Mesendoderm (in vitro differentiated cells): ENCODE results near the gene P2RX1.

Experiments used
- DNase-seq: peaks from one replicate; pipeline ENCODE4 v3.0.0; 2013
- H2AK5ac ChIP-seq: 2 replicates; pipeline ENCODE4 v1.6.1; 2013; ENCODE audit warnings: low read length, inconsistent platforms
- H2BK120ac ChIP-seq: 2 replicates; pipeline ENCODE4 v1.6.1; 2013; ENCODE audit warnings: low read depth, mild to moderate bottlenecking, low read length, moderate library complexity, mixed read lengths
- H2BK15ac ChIP-seq: replicated peaks from 2 replicates; pipeline ENCODE4 v1.6.1; 2013; ENCODE audit warnings: low read depth, mild to moderate bottlenecking, moderate library complexity
- H2BK5ac ChIP-seq: 2 replicates; pipeline ENCODE4 v1.6.1; 2013; ENCODE audit warnings: low read length, inconsistent platforms
- H3K18ac ChIP-seq: 2 replicates; pipeline ENCODE4 v1.6.1; 2013; ENCODE audit warnings: mild to moderate bottlenecking, low read length, mixed read lengths
- H3K23ac ChIP-seq: one replicate; pipeline ENCODE4 v1.6.1; 2013; ENCODE audit warnings: low read length
- H3K27ac ChIP-seq: 2 replicates; pipeline ENCODE4 v1.5.1; 2013; ENCODE audit warnings: low read depth, mild to moderate bottlenecking, inconsistent platforms, low read length, moderate library complexity
- H3K27me3 ChIP-seq: 2 replicates; pipeline ENCODE4 v1.6.1; 2013; ENCODE audit warnings: low read length, control low read depth, mild to moderate bottlenecking, inconsistent platforms; ENCODE audit not compliant: insufficient read depth, poor library complexity
- H3K36me3 ChIP-seq: 2 replicates; pipeline ENCODE4 v1.6.1; 2013; ENCODE audit warnings: low read length, inconsistent platforms; ENCODE audit not compliant: control insufficient read depth, insufficient read depth
- H3K4ac ChIP-seq: one replicate; pipeline ENCODE4 v1.6.1; 2013; ENCODE audit warnings: low read depth, mild to moderate bottlenecking, low read length, moderate library complexity
- H3K4me1 ChIP-seq: 2 replicates; pipeline ENCODE4 v1.6.1; 2013; ENCODE audit warnings: low read depth, low read length, inconsistent platforms; ENCODE audit not compliant: control insufficient read depth
- H3K4me2 ChIP-seq: 2 replicates; pipeline ENCODE4 v1.6.1; 2013; ENCODE audit warnings: low read length
- H3K4me3 ChIP-seq: 2 replicates; pipeline ENCODE4 v1.5.1; 2013; ENCODE audit warnings: mild to moderate bottlenecking, low read length
- H3K56ac ChIP-seq: one replicate; pipeline ENCODE4 v1.6.1; 2013; ENCODE audit warnings: low read length
- H3K79me1 ChIP-seq: 2 replicates; pipeline ENCODE4 v1.6.1; 2013; ENCODE audit warnings: low read length, inconsistent platforms
- H3K79me2 ChIP-seq: 2 replicates; pipeline ENCODE4 v1.6.1; 2013; ENCODE audit warnings: mild to moderate bottlenecking, low read length; ENCODE audit not compliant: control insufficient read depth, insufficient read depth
- H3K9ac ChIP-seq: 2 replicates; pipeline ENCODE4 v1.6.1; 2013; ENCODE audit warnings: low read length, inconsistent platforms
- H4K5ac ChIP-seq: one replicate; pipeline ENCODE4 v1.6.1; 2013; ENCODE audit warnings: low read length
- H4K8ac ChIP-seq: one replicate; pipeline ENCODE4 v1.6.1; 2013; ENCODE audit warnings: low read depth, mild to moderate bottlenecking, control low read depth, low read length, moderate library complexity
- WGBS: extraction: QIAGEN DNeasy Blood & Tissue Kit; methylation state at CpG from one replicate; pipeline ENCODE4 v1.1.7; 2013; ENCODE audit warnings: low lambda C conversion rate, missing lambda C conversion rate; ENCODE audit not compliant: insufficient coverage; ENCODE audit errors: extremely low coverage; 5-methylcytosine and 5-hydroxymethylcytosine counted together

P2RX1 gene

GRCh38 chr17:3885970-3886369, 30.3 kb downstream of the P2RX1 start:
- no peak overlapping the region for H3K27ac ChIP-seq
- H3K4me2 ChIP-seq: no peak overlapping the region
- H2BK15ac ChIP-seq: no peak overlapping the region
- H2BK120ac ChIP-seq: no peak overlapping the region
- H2BK5ac ChIP-seq: no peak overlapping the region
- H3K79me1 ChIP-seq: no peaks in the 10 kb centered on the region
- H3K79me2 ChIP-seq: no peaks in the 10 kb centered on the region
- H2AK5ac ChIP-seq: no peak overlapping the region
- no peak overlapping the region for H4K5ac ChIP-seq
- H3K36me3 ChIP-seq: no peaks in the 10 kb centered on the region
- no peak overlapping the region for H3K9ac ChIP-seq
- WGBS: no CpG with 5 or more reads among the region's 4 CpGs
- DNase-seq: peak; percentile 68
- H3K4ac ChIP-seq: no peak overlapping the region
- no peak overlapping the region for H3K23ac ChIP-seq
- H3K4me3 ChIP-seq: no peak overlapping the region
- no peaks in the 10 kb centered on the region for H3K4me1 ChIP-seq
- H3K27me3 ChIP-seq: no peaks in the 10 kb centered on the region
- H3K18ac ChIP-seq: no peak overlapping the region
- H3K56ac ChIP-seq: peak overlapping the region; percentile 10
- no peak overlapping the region for H4K8ac ChIP-seq

GRCh38 chr17:3885271-3885670, 31.0 kb downstream of the P2RX1 start:
- Histone ChIP-seq H2BK5ac (no peak overlapping the region), H2BK120ac (no peak overlapping the region), H3K27me3 (no peaks in the 10 kb centered on the region), H3K9ac (no peak overlapping the region), H4K5ac (no peak overlapping the region), H3K4me3 (no peak overlapping the region), H3K79me2 (no peaks in the 10 kb centered on the region), H3K36me3 (no peaks in the 10 kb centered on the region), H3K23ac (no peak overlapping the region), H2AK5ac (no peak overlapping the region), H3K4me1 (no peaks in the 10 kb centered on the region), H4K8ac (no peak overlapping the region), H3K4me2 (no peak overlapping the region), H2BK15ac (no peak overlapping the region), H3K18ac (no peak overlapping the region), H3K79me1 (no peaks in the 10 kb centered on the region), H3K56ac (no peak overlapping the region), H3K27ac (no peak overlapping the region), H3K4ac (no peak overlapping the region)
- no CpG with 5 or more reads among the region's 14 CpGs for WGBS
- no peak for DNase-seq

GRCh38 chr17:3884188-3884587, 32.1 kb downstream of the P2RX1 start:
- Histone ChIP-seq H3K56ac (no peak overlapping the region), H3K4me2 (no peak overlapping the region), H3K79me2 (no peaks in the 10 kb centered on the region), H2AK5ac (no peak overlapping the region), H3K27ac (no peak overlapping the region), H3K9ac (no peak overlapping the region), H3K4me3 (no peak overlapping the region), H2BK5ac (no peak overlapping the region), H3K4ac (no peak overlapping the region), H2BK120ac (no peak overlapping the region), H4K8ac (no peak overlapping the region), H3K27me3 (no peaks in the 10 kb centered on the region), H4K5ac (no peak overlapping the region), H3K18ac (no peak overlapping the region), H3K4me1 (no peaks in the 10 kb centered on the region), H3K36me3 (no peaks in the 10 kb centered on the region), H3K23ac (no peak overlapping the region), H2BK15ac (no peak overlapping the region), H3K79me1 (no peaks in the 10 kb centered on the region)
- WGBS: no CpG with 5 or more reads among the region's 12 CpGs
- no peak for DNase-seq

- no peak for DNase-seq
- H3K4me3 ChIP-seq: no peak overlapping the region
- H3K18ac ChIP-seq: no peak overlapping the region
- H3K27ac ChIP-seq: no peak overlapping the region
- H3K4me1 ChIP-seq: no peaks in the 10 kb centered on the region
- no peak overlapping the region for H4K5ac ChIP-seq
- H3K4ac ChIP-seq: no peak overlapping the region
- H3K36me3 ChIP-seq: no peaks in the 10 kb centered on the region
- H3K79me1 ChIP-seq: no peaks in the 10 kb centered on the region
- H2BK5ac ChIP-seq: no peak overlapping the region
- no peak overlapping the region for H2BK120ac ChIP-seq
- no peak overlapping the region for H2AK5ac ChIP-seq
- H3K56ac ChIP-seq: no peak overlapping the region
- H3K23ac ChIP-seq: no peak overlapping the region
- H4K8ac ChIP-seq: no peak overlapping the region
- H3K79me2 ChIP-seq: no peaks in the 10 kb centered on the region
- no peak overlapping the region for H3K9ac ChIP-seq
- no peak overlapping the region for H2BK15ac ChIP-seq
- H3K27me3 ChIP-seq: no peaks in the 10 kb centered on the region
- whole genome bisulfite sequencing: no CpG with 5 or more reads among the region's 4 CpGs
- H3K4me2 ChIP-seq: no peak overlapping the region
These were observed 34.0 kb downstream of the P2RX1 start for GRCh38 chr17:3882276-3882675.

GRCh38 chr17:3880983-3881382, 35.3 kb downstream of the P2RX1 start:
- Histone ChIP-seq H3K18ac (no peak overlapping the region), H2BK120ac (no peak overlapping the region), H3K4me2 (no peak overlapping the region), H4K5ac (no peak overlapping the region), H3K27me3 (no peaks in the 10 kb centered on the region), H3K79me1 (no peaks in the 10 kb centered on the region), H3K4me1 (no peaks in the 10 kb centered on the region), H4K8ac (no peak overlapping the region), H3K56ac (no peak overlapping the region), H2BK15ac (no peak overlapping the region), H3K9ac (no peak overlapping the region), H3K4me3 (no peak overlapping the region), H3K27ac (no peak overlapping the region), H3K4ac (no peak overlapping the region), H2AK5ac (no peak overlapping the region), H3K79me2 (no peaks in the 10 kb centered on the region), H2BK5ac (no peak overlapping the region), H3K23ac (no peak overlapping the region), H3K36me3 (no peaks in the 10 kb centered on the region)
- WGBS: no CpG with 5 or more reads among the region's 7 CpGs
- DNase-seq: no peak

GRCh38 chr17:3879591-3880417, 36.5 kb downstream of the P2RX1 start:
- H3K27ac ChIP-seq: no peak overlapping the region

More at GRCh38 chr17:3879591-3880417, 36.5 kb downstream of the P2RX1 start:
- Histone ChIP-seq H3K56ac (no peak overlapping the region), H3K79me2 (no peaks in the 10 kb centered on the region), H3K18ac (no peak overlapping the region), H2BK120ac (no peak overlapping the region), H3K4me2 (no peak overlapping the region), H4K5ac (no peak overlapping the region), H3K27me3 (no peaks in the 10 kb centered on the region), H3K36me3 (no peaks in the 10 kb centered on the region), H2AK5ac (no peak overlapping the region), H2BK5ac (no peak overlapping the region), H4K8ac (no peak overlapping the region), H3K79me1 (no peaks in the 10 kb centered on the region), H3K4me1 (no peaks in the 10 kb centered on the region), H3K23ac (no peak overlapping the region), H3K4me3 (no peak overlapping the region), H2BK15ac (no peak overlapping the region), H3K9ac (no peak overlapping the region), H3K4ac (no peak overlapping the region)
- no CpG with 5 or more reads among the region's 25 CpGs for WGBS
- DNase-seq: no peak
